ES-I3 (cell line): Measurements from ENCODE around the gene EMILIN1.
A peak's percentile ranks its signal among the peaks of the same experiment; 100 is the strongest.

Source experiments
- H3K36me3 ChIP-seq: 2 replicates; pipeline ENCODE4 v1.6.1; 2013; ENCODE audit warnings: mild to moderate bottlenecking, low read length, control low read depth, moderate library complexity; ENCODE audit not compliant: insufficient read depth
- H3K4me1 ChIP-seq: 2 replicates; pipeline ENCODE4 v1.6.1; 2013; ENCODE audit warnings: mild to moderate bottlenecking, control low read depth, low read length; ENCODE audit not compliant: insufficient read depth
- H3K9ac ChIP-seq: 2 replicates; pipeline ENCODE4 v1.6.1; 2013; ENCODE audit warnings: low read depth, mild to moderate bottlenecking, low read length, moderate library complexity
- H3K9me3 ChIP-seq: 2 replicates; pipeline ENCODE4 v1.6.1; 2013; ENCODE audit warnings: mild to moderate bottlenecking, low read length, moderate library complexity; ENCODE audit not compliant: control insufficient read depth, insufficient read depth

Gene EMILIN1

DNA sequence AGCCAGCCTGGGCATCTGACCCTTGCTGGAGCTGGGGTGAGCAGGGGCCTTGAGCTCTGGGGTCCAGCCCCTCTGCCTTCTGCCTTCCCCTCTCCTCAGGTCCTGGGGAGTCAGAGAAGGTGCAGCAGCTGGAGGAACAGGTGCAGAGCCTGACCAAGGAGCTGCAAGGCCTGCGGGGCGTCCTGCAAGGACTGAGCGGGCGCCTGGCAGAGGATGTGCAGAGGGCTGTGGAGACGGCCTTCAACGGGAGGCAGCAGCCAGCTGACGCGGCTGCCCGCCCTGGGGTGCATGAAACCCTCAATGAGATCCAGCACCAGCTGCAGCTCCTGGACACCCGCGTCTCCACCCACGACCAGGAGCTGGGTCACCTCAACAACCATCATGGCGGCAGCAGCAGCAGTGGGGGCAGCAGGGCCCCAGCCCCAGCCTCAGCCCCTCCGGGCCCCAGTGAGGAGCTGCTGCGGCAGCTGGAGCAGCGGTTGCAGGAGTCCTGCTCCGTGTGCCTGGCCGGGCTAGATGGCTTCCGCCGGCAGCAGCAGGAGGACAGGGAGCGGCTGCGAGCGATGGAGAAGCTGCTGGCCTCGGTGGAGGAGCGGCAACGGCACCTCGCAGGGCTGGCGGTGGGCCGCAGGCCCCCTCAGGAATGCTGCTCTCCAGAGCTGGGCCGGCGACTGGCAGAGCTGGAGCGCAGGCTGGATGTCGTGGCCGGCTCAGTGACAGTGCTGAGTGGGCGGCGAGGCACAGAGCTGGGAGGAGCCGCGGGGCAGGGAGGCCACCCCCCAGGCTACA, 3.8 kb downstream of the EMILIN1 start:
- Histone ChIP-seq H3K36me3 (no peaks in the 10 kb centered on the region), H3K4me1 (peaks cover 9% of the 10 kb centered on the region; the same call in 1 of the 2 replicates), H3K9ac (no peak overlapping the region), H3K9me3 (no peaks in the 10 kb centered on the region)

DNA sequence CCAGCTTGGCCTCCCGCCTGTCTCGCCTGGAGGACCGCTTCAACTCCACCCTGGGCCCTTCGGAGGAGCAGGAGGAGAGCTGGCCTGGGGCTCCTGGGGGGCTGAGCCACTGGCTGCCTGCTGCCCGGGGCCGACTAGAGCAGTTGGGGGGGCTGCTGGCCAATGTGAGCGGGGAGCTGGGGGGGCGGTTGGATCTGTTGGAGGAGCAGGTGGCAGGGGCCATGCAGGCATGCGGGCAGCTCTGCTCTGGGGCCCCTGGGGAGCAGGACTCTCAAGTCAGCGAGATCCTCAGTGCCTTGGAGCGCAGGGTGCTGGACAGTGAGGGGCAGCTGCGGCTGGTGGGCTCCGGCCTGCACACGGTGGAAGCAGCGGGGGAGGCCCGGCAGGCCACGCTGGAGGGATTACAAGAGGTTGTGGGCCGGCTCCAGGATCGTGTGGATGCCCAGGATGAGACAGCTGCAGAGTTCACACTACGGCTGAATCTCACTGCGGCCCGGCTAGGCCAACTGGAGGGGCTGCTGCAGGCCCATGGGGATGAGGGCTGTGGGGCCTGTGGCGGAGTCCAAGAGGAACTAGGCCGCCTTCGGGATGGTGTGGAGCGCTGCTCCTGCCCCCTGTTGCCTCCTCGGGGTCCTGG, 4.5 kb downstream of the EMILIN1 start:
- Histone ChIP-seq H3K4me1 (peaks cover 5% of the 10 kb centered on the region; the same call in 1 of the 2 replicates), H3K9ac (no peak overlapping the region), H3K36me3 (no peaks in the 10 kb centered on the region), H3K9me3 (no peaks in the 10 kb centered on the region)

DNA sequence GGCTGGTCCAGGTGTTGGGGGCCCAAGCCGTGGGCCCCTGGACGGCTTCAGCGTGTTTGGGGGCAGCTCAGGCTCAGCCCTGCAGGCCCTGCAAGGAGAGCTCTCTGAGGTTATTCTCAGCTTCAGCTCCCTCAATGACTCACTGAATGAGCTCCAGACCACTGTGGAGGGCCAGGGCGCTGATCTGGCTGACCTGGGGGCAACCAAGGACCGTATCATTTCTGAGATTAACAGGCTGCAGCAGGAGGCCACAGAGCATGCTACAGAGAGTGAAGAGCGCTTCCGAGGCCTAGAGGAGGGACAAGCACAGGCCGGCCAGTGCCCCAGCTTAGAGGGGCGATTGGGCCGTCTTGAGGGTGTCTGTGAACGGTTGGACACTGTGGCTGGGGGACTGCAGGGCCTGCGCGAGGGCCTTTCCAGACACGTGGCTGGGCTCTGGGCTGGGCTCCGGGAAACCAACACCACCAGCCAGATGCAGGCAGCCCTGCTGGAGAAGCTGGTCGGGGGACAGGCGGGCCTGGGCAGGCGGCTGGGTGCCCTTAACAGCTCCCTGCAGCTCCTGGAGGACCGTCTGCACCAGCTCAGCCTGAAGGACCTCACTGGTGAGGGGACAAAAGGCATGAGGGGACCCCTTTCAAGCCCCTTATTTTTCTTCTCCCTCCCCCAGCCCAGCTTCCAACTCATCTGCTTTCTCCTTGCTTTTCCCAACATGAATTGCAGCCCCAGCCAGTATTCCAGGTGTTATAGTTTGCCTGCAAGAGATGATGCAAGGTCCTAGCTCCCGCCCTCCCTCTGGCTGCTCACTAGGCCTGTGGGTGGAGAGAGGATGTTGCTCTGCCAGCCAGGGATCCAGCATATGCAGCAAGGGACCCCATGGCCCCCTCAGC, 5.2 kb downstream of the EMILIN1 start:
- Histone ChIP-seq H3K9me3 (no peaks in the 10 kb centered on the region), H3K9ac (no peak overlapping the region), H3K4me1 (peaks cover 4% of the 10 kb centered on the region; the same call in 1 of the 2 replicates), H3K36me3 (no peaks in the 10 kb centered on the region)

DNA sequence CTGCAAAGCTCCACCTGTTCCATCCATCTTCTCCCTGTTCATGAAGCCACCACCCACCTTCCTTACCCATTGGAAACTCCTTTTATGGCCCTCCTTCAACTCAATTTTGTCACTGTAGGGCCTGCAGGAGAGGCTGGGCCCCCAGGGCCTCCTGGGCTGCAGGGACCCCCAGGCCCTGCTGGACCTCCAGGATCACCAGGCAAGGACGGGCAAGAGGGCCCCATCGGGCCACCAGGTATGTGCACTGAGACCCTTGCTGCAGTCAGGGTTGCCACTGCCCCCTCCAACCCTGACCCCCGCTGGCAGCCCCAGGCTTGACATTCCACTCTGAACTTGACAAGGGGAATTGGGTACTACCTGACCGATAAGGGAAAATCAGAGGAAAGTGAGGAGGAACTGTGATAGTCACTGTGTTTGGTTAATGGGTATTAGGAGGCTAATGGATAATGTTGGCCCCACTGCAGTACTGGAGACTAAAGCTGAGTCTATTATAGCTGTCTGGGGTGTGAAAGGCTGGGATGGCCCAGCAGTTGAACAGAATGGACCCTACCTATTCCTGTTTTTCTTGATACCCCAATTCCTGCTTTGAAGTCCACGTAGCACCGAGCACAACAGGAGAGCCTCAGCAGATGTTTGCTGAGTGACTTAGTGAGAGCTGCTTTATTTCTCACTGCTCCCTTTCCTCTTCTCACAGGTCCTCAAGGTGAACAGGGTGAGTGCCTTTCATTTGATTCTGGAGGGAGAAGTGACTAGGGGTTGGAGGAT, 6.1 kb downstream of the EMILIN1 start:
- Histone ChIP-seq H3K36me3 (no peaks in the 10 kb centered on the region), H3K9ac (no peak overlapping the region), H3K4me1 (peaks cover 4% of the 10 kb centered on the region; the same call in 1 of the 2 replicates), H3K9me3 (no peaks in the 10 kb centered on the region)

DNA sequence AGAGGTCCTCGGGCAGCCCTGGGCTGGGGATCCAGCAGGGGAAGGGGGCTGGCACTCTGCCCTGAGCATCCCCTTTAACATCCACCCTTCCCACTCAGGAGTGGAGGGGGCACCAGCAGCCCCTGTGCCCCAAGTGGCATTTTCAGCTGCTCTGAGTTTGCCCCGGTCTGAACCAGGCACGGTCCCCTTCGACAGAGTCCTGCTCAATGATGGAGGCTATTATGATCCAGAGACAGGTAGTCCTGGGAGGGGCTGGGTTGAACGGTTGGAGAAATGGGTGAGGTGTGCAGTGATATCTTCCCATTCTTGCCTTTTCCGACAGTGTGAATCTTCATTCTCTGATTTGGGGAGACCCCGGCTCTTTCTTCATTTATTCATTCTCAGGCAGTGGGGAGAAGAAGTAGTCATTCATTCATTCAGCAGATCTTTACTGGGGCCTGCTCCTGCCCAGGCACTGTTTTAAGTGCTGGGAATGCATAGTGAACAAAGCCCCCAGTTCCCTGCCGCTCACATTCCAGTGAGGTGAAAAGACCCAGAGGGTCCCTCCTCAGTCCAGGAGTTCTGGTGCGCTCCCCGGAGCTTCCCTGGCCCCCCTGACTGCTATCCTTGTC, 6.8 kb downstream of the EMILIN1 start:
- Histone ChIP-seq H3K36me3 (no peaks in the 10 kb centered on the region), H3K9me3 (no peaks in the 10 kb centered on the region), H3K4me1 (peaks cover 4% of the 10 kb centered on the region; the same call in 1 of the 2 replicates), H3K9ac (peak overlapping the region; percentile 85)

DNA sequence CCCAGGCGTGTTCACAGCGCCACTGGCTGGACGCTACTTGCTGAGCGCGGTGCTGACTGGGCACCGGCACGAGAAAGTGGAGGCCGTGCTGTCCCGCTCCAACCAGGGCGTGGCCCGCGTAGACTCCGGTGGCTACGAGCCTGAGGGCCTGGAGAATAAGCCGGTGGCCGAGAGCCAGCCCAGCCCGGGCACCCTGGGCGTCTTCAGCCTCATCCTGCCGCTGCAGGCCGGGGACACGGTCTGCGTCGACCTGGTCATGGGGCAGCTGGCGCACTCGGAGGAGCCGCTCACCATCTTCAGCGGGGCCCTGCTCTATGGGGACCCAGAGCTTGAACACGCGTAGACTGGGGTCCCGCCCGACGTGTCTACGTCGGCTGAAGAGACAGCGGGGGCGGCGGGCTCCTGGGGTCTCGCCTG, 7.3 kb downstream of the EMILIN1 start:
- no peaks in the 10 kb centered on the region for H3K36me3 ChIP-seq
- no peaks in the 10 kb centered on the region for H3K9me3 ChIP-seq
- H3K4me1 ChIP-seq: peaks cover 4% of the 10 kb centered on the region; the same call in 1 of the 2 replicates
- H3K9ac ChIP-seq: peak overlapping the region; percentile 85

DNA sequence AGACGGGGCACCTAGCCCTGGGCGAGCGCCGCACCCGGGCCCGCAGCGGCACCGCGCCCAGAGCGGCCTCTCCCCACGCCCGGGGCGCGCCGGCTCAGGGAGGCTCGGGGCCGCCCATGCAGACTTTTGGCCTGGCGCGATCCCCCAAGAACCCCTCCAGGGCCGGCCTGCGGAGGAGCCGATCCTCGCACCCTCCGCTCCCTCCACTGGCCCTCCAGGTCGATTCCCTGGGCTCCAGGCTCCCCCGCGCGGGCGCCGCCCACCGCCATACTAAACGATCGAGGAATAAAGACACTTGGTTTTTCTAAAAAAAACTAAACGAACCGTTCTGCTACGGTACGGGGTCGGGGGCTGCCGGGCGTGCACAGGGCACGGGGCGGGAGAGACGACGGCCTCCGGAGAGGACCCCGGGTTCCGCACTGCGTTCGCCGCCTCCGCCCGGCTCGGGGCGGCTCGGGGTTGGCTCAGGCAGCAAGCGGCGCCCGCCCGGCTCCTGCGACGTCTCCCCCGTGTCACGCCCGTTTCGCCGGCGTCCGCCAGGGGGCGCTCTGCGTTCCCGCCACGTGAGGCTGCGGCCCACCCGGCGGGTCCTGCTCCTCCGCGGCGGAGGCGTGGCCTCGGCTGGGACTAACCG, 7.8 kb downstream of the EMILIN1 start:
- H3K4me1 ChIP-seq: peaks cover 4% of the 10 kb centered on the region; the same call in 1 of the 2 replicates
- H3K9me3 ChIP-seq: no peaks in the 10 kb centered on the region
- H3K36me3 ChIP-seq: no peaks in the 10 kb centered on the region
- peak overlapping the region; percentile 85 for H3K9ac ChIP-seq

DNA sequence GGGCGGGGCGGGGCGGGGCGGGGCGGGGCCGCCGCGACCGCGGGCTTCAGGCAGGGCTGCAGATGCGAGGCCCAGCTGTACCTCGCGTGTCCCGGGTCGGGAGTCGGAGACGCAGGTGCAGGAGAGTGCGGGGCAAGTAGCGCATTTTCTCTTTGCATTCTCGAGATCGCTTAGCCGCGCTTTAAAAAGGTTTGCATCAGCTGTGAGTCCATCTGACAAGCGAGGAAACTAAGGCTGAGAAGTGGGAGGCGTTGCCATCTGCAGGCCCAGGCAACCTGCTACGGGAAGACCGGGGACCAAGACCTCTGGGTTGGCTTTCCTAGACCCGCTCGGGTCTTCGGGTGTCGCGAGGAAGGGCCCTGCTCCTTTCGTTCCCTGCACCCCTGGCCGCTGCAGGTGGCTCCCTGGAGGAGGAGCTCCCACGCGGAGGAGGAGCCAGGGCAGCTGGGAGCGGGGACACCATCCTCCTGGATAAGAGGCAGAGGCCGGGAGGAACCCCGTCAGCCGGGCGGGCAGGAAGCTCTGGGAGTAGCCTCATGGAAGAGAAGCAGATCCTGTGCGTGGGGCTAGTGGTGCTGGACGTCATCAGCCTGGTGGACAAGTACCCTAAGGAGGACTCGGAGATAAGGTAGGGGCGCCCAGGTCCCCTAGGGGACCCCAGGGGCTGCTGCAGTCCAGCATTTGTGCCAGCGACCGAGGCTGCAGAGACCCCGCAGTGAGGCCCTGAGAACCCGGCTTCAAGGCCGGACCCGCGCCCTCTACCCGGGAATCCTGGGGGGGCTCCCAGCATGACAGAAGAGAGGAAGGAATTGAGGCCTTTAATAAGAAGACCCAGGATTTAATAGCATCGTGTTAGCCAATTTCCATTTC, 8.5 kb downstream of the EMILIN1 start, which contains the start of gene KHK:
Gene KHK (plus strand): TSS at position 49 of the 870 bp plus-strand sequence. CDS start 488 bp downstream, at position 537.
- no peaks in the 10 kb centered on the region; the same call in 1 of the 2 replicates for H3K4me1 ChIP-seq
- peak within 1 kb of the TSS; percentile 85 for H3K9ac ChIP-seq
- no peaks in the 10 kb centered on the region for H3K36me3 ChIP-seq
- H3K9me3 ChIP-seq: no peaks in the 10 kb centered on the region

DNA sequence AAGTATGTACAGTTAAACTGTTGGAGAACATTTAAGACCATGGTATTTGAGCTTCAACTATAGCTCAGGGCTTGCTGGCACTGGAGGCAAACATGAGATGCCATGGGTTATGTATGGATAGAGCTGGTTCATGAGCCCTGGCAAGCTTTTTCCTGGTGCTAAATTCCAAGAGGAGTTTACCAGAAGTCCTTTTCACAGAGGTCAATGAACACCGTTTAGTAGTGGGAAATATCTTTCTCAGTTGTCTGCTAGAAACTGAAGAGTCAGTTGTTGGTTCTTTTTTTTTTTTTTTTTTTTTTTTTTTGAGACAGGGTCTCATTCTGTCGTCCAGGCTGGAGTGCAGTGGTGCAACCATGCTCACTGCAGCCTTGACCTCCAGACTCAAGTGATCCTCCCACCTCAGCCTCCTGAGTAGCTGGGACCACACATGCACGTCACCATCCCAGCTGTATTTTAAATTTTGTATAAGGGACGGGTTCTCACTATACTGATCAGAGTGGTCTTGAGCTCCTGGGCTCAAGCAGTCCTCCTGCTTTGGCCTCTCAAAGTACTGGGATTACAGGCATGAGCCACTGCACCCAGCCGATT, 9.5 kb downstream of the EMILIN1 start:
- Histone ChIP-seq H3K9ac (no peak overlapping the region), H3K36me3 (no peaks in the 10 kb centered on the region), H3K9me3 (no peaks in the 10 kb centered on the region), H3K4me1 (peaks cover 1% of the 10 kb centered on the region; the same call in 1 of the 2 replicates)

DNA sequence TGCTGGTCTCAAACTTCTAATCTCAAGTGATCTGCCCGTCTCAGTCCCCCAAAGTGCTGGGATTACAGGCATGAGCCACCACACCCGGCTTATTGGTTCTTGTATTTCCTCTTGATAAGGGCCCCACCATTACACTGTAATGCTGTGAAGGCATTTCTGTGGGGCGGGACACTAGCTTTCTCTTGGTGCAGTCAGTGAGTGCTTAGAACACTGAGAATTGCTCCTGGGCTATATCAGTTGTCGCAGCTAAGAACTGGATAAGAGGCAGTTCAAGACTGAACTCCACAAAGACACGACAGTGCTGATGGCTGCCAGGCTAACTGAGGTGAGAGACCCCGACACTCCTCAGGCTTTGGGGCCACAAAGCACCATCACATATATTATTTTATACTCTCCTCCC, 10.2 kb downstream of the EMILIN1 start:
- Histone ChIP-seq H3K4me1 (peaks cover 3% of the 10 kb centered on the region; the same call in 1 of the 2 replicates), H3K36me3 (no peaks in the 10 kb centered on the region), H3K9me3 (no peaks in the 10 kb centered on the region), H3K9ac (no peak overlapping the region)

DNA sequence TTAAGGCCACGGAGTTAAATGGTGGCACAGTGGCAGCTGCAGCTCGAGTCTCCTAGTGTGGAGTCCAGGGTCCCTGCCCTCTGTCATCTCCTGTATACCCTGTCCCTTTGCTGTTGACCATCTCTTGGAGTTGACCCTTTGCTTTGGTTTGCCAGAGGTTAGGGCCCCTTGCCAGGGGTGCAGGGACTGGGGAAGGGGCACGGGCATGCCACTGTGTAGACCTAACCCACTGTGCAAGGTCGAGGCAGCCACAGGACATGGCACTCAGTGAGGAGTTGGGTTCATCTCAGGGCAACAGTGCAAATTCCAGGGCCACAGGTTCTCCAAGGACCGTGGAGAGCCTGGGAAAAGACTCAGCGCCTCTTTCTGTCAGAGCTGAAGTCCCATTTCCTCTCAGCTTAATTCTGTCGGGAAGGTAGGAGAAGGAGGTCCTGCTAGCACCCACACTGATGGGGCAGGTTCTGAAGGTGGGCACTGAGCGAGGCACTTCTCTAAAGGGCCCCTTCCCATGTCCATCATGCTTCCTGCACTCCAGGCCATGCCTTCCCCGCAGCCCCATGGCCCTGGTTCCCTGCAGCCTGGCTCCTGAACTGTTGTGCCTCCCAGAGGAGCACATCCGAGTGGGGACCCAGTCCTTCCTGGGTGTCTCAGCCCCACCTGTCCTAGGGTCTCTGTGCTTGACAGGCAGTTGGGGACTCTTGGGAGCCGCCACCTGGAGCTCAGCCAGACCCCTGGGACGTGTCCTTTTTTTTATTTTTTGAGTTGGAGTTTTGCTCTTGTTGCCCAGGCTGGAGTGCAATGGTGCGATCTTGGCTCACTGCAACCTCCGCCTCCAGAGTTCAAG, 10.9 kb downstream of the EMILIN1 start:
- H3K9ac ChIP-seq: no peak overlapping the region
- H3K36me3 ChIP-seq: no peaks in the 10 kb centered on the region
- peaks cover 3% of the 10 kb centered on the region; the same call in 1 of the 2 replicates for H3K4me1 ChIP-seq
- no peaks in the 10 kb centered on the region for H3K9me3 ChIP-seq
